Adipocyte (in vitro differentiated cells): ENCODE results near the gene PGC.
"Not testable (repeated sequence)": the region's sequence is repeated elsewhere in the genome, so short reads cannot be mapped to it uniquely, and the experiment has no call there.

ENCODE experiments used
- DNase-seq: peaks from one replicate; pipeline ENCODE4 v3.0.0-alpha.2; 2015; ENCODE audit warnings: low read depth
- H3K27me3 ChIP-seq: replicated peaks from 2 replicates; pipeline ENCODE4 v1.7.0; 2013; ENCODE audit warnings: mild to moderate bottlenecking, low read length, moderate library complexity; ENCODE audit not compliant: control insufficient read depth, insufficient read depth
- H3K36me3 ChIP-seq: 2 replicates; pipeline ENCODE4 v1.7.0; 2013; ENCODE audit warnings: low read length, mild to moderate bottlenecking, moderate library complexity; ENCODE audit not compliant: control insufficient read depth, insufficient read depth, severe bottlenecking
- H3K4me1 ChIP-seq: 2 replicates; pipeline ENCODE4 v1.7.0; 2013; ENCODE audit warnings: mild to moderate bottlenecking, low read length, moderate library complexity; ENCODE audit not compliant: control insufficient read depth, insufficient read depth
- H3K4me3 ChIP-seq: 2 replicates; pipeline ENCODE4 v1.7.0; 2013; ENCODE audit warnings: mild to moderate bottlenecking, low read length, moderate library complexity
- H3K9ac ChIP-seq: 2 replicates; pipeline ENCODE4 v1.7.0; 2013; ENCODE audit warnings: mild to moderate bottlenecking, low read length, moderate library complexity
- H3K9me3 ChIP-seq: 2 replicates; pipeline ENCODE4 v1.7.0; 2013; ENCODE audit warnings: mild to moderate bottlenecking, low read length, moderate library complexity; ENCODE audit not compliant: control insufficient read depth

PGC gene

GRCh38 chr6:41771058-41771983, 24.1 kb upstream of the PGC start:
- Histone ChIP-seq H3K9ac (no peak overlapping the region), H3K36me3 (peaks cover 37% of the 10 kb centered on the region), H3K27me3 (no peaks in the 10 kb centered on the region), H3K9me3 (no peaks in the 10 kb centered on the region), H3K4me1 (peaks cover 11% of the 10 kb centered on the region), H3K4me3 (no peak overlapping the region)
- DNase-seq = no peak

- Histone ChIP-seq H3K4me1 (peaks cover 15% of the 10 kb centered on the region), H3K4me3 (no peak overlapping the region), H3K9me3 (no peaks in the 10 kb centered on the region), H3K9ac (no peak overlapping the region), H3K27me3 (no peaks in the 10 kb centered on the region), H3K36me3 (peaks cover 36% of the 10 kb centered on the region)
- no peak for DNase-seq
Observed at GRCh38 chr6:41770381-41771057, 23.3 kb upstream of the PGC start.

DNA sequence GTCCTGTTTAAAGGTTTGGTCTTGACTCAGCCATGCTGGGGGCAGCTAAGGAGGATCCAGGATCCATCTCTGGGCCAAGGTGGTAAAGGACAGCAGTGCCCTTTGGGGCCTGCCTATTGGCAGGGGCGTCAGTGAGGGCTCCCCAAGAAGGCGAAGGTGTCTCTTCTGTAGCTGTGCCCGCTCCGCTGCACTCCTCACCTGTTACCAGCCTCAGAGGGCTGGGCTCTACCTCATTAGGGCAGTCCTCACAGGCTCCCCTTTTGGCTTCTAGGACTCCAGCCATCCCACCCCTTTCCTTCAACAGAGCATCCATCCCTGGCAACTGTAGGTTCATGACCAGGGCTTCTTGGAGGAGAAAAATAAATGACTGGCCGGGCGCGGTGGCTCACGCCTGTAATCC, 22.2 kb upstream of the PGC start:
- H3K9me3 ChIP-seq = no peaks in the 10 kb centered on the region
- peaks cover 25% of the 10 kb centered on the region for H3K36me3 ChIP-seq
- H3K27me3 ChIP-seq = no peaks in the 10 kb centered on the region
- no peak overlapping the region for H3K9ac ChIP-seq
- no peak overlapping the region for H3K4me3 ChIP-seq
- DNase-seq = no peak
- peaks cover 15% of the 10 kb centered on the region for H3K4me1 ChIP-seq

- no peaks in the 10 kb centered on the region for H3K27me3 ChIP-seq
- H3K4me1 ChIP-seq = peaks cover 15% of the 10 kb centered on the region
- DNase-seq = no peak
- no peak overlapping the region for H3K4me3 ChIP-seq
- H3K36me3 ChIP-seq = peaks cover 22% of the 10 kb centered on the region
- H3K9me3 ChIP-seq = no peaks in the 10 kb centered on the region
- no peak overlapping the region for H3K9ac ChIP-seq
Observed at GRCh38 chr6:41768545-41769308, 21.5 kb upstream of the PGC start.

DNA sequence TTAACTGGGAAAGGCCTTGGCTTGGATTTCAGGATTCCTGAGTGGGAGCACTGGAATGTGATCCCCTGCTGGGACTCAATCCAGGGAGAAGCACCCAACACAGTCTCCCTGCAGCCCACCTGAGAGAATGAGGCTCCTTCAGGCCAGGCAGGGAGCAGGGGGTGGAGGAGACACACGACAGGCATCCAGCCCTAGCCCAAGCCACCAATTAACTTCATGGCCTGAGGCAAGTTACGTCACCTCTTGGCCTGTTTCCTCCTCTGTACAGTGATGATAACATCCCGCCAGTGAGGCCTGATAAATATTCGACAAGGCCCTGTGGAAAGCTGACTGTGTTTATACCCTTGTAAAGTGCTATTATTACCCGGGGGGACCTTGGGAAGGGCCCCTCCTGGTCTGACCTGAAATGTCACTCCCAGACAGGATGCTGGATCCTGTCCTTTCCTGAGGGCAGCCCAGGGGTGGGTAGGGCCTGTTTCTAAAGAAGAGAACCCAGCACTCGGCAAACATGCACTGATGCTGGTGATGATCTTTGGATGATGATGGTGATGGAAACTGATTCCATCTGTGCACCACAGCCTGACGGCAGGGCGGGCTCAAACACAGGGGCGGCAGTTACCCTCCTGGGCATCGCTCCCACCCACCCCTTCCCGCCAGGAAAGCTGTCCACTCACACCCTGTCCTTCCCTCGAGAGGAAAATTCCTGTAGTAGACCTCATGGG, 20.1 kb upstream of the PGC start:
- DNase-seq = peak; percentile 93
- no peaks in the 10 kb centered on the region for H3K9me3 ChIP-seq
- no peaks in the 10 kb centered on the region for H3K27me3 ChIP-seq
- H3K4me1 ChIP-seq = peaks cover 15% of the 10 kb centered on the region
- H3K36me3 ChIP-seq = peaks cover 16% of the 10 kb centered on the region
- H3K9ac ChIP-seq = peak overlapping the region; percentile 26
- H3K4me3 ChIP-seq = no peak overlapping the region

DNA sequence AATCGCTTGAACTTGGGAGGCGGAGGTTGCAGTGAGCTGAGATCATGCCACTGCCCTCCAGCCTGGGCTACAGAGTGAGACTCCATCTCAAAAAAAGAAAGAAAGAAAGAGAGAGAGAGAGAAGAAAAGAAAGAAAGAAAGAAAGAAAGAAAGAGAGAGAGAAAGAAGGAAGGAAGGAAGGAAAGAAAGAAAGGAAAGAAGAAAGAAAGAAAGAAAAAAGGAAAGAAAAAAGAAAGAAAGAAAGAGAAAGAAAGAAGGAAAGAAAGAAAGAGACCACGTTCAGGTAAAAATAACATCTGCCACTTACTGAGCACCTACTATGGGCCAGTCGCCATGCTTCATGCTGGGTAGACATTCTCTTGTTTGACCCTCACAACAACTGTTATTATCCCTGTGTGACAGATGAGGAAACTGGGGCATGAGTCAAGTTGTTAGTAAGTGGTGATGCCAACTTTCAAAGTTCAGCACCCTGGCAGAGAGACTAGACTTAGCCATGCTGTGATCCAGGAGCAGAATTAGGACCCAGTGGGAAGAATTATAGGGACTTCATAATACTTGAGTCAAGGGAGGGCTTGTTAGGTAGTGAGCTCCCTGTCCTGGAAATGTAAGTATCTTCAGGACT, 19.0 kb upstream of the PGC start:
- not testable (repeated sequence) for H3K4me3 ChIP-seq

GRCh38 chr6:41763470-41763869, 16.3 kb upstream of the PGC start:
- no peaks in the 10 kb centered on the region for H3K36me3 ChIP-seq
- no peak overlapping the region for H3K4me3 ChIP-seq
- peaks cover 15% of the 10 kb centered on the region for H3K4me1 ChIP-seq
- no peaks in the 10 kb centered on the region for H3K9me3 ChIP-seq
- DNase-seq = no peak
- peaks cover 17% of the 10 kb centered on the region for H3K27me3 ChIP-seq
- no peak overlapping the region for H3K9ac ChIP-seq

More for the DNA sequence above, 19.0 kb upstream of the PGC start:
- H3K36me3 ChIP-seq, H3K27me3 ChIP-seq, H3K9ac ChIP-seq, DNase-seq, H3K9me3 ChIP-seq: not testable (repeated sequence)
- peaks cover 15% of the 10 kb centered on the region for H3K4me1 ChIP-seq

DNA sequence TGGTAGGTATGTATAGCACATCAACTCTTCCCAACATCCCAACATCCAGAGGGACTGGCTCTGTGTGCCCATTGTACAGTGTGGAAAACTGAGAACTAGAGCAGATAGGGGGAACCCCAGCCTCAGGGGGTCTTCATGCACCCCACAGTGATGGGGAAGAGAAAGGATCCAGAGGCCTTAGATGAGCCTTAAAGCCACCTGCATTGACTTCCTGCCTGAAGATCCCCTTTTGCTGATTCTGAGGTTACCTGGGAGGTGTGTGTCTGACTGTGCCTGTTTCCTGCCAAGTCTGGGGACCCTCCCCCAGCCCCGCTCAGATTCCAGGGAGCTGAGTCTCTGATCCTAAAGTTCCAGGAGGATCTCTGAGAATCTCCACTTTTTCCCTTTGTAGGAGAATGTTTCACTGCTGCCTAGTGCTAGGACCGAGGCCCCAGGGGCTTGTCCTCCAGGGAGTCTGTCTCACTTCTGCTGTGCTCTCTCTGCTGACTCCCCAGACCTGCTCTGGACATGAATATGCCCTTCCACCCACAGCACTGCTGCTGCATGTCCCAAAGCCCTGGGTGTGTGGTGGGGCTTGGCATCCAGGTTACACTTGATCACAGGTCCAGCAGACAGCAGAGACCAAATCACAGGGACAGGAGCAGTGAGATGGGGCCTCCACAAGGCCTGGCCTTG, 12.8 kb upstream of the PGC start:
- Histone ChIP-seq H3K9ac (no peak overlapping the region), H3K4me3 (no peak overlapping the region), H3K4me1 (no peaks in the 10 kb centered on the region), H3K36me3 (no peaks in the 10 kb centered on the region), H3K9me3 (no peaks in the 10 kb centered on the region), H3K27me3 (peaks cover 28% of the 10 kb centered on the region)
- no peak for DNase-seq

DNA sequence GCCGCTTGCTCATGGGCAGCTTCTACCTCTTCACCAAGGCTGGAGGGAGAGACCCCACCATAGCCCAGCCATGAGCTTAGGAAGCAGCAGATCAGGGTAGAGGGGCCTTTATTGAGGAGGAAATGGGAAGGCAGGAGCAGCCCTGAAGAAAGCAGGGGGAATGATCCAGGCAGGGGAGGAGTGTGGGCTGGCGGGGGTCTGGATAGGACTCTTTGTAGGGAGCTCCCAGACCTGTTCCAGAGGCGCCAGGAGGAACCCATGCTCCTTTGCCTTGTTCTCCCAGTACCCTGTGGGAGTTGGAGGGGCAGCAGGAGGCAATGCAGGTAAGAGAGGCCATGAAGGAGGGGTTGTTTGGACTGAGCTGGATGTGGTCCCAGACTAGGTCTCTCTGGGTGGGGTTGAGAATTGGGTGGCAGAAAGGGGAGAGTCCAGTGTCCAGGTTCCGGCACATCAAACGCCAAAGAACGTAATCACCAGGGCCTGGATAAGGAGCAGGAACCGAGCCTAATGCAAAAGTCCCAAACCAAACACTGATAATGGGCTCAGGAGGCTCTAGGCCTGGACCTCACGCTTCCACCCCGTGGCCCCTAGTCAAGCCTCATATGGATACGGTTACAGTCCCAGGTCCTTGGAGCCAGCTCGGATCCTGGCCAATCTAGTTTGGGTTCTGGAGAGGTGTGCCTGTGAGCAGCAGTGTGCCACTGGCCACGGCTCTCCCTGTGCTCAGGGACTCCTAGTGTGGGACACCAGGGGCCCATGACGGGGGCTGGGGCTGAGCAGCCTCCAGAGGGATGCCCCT, 12.1 kb upstream of the PGC start:
- Histone ChIP-seq H3K36me3 (no peaks in the 10 kb centered on the region), H3K9me3 (no peaks in the 10 kb centered on the region), H3K4me3 (no peak overlapping the region), H3K9ac (no peak overlapping the region), H3K4me1 (no peaks in the 10 kb centered on the region), H3K27me3 (peaks cover 28% of the 10 kb centered on the region)
- DNase-seq = no peak
